Upper lobe of right lung (tissue), 1 donor: ENCODE measurements around the gene EYA2. TPM values are rescaled to one million over a fixed set of nuclear protein-coding genes. Genes with fewer than 3 reads are reported as not detected.

ENCODE experiments used
- ATAC-seq: fragments of 200-7000 bp; cut with Tn5 transposase; one replicate; pipeline ENCODE4 v1.9.1; 2020; ENCODE audit warnings: mild to moderate bottlenecking, moderate library complexity
- DNase-seq: peaks from one replicate; pipeline ENCODE4 v3.0.0-alpha.2; 2020
- H3K27ac ChIP-seq: fragments of 200-600 bp; one replicate; pipeline ENCODE4 v1.8.0; 2022
- H3K27me3 ChIP-seq: fragments of 200-600 bp; one replicate; pipeline ENCODE4 v1.8.0; 2022; ENCODE audit warnings: mild to moderate bottlenecking
- H3K36me3 ChIP-seq: fragments of 200-600 bp; one replicate; pipeline ENCODE4 v1.8.0; 2022
- H3K4me1 ChIP-seq: fragments of 200-600 bp; one replicate; pipeline ENCODE4 v1.8.0; 2022
- H3K4me3 ChIP-seq: fragments of 200-600 bp; one replicate; pipeline ENCODE4 v1.8.0; 2022; ENCODE audit warnings: mild to moderate bottlenecking
- H3K9me3 ChIP-seq: fragments of 200-600 bp; one replicate; pipeline ENCODE4 v1.8.0; 2022
- CTCF ChIP-seq: fragments of 200-600 bp; IDR thresholded peaks from one replicate; pipeline ENCODE4 v1.8.0; 2022; ENCODE audit warnings: antibody characterized with exemption
- intact Hi-C: fragments of 100-400 bp; cut with DNase I; formaldehyde crosslinking; loops from one replicate; pipeline ENCODE4 v1.11.0; 2022
- total RNA-seq: library from RNA; stranded (reverse); fragmentation: NEBNext Ultra II Directional; extraction: Animal tissue kit (Norgen Biotek cat#: 25700); gene quantifications from one replicate; pipeline ENCODE4 v1.2.1, GENCODE V29; 2021
- donor health status: DM: no; HTN: yes; CAD: no; lungs with severe emphysema.

Gene EYA2
- total RNA-seq, 1 donor from 2014 or later = 1.8 TPM

GRCh38 chr20:46900826-46901225 lies 6.2 kb downstream of the EYA2 start:
- intact Hi-C loops = no loop called here
- no peak for TF ChIP-seq CTCF

GRCh38 chr20:46901638-46902037 lies 7.0 kb downstream of the EYA2 start:
- ATAC-seq (no peak), DNase-seq (no peak)
- Histone ChIP-seq H3K9me3 (no peaks in the 10 kb centered on the region), H3K4me1 (no peaks in the 10 kb centered on the region), H3K36me3 (no peaks in the 10 kb centered on the region), H3K4me3 (no peak overlapping the region), H3K27ac (no peak overlapping the region), H3K27me3 (peaks cover 33% of the 10 kb centered on the region)
- TF ChIP-seq CTCF = no peak
- intact Hi-C loops = no loop called here

More at GRCh38 chr20:46900826-46901225, 6.2 kb downstream of the EYA2 start:
- no peak for DNase-seq
- Histone ChIP-seq H3K27ac (no peak overlapping the region), H3K4me3 (no peak overlapping the region), H3K27me3 (peaks cover 41% of the 10 kb centered on the region), H3K36me3 (no peaks in the 10 kb centered on the region), H3K9me3 (no peaks in the 10 kb centered on the region), H3K4me1 (no peaks in the 10 kb centered on the region)
- no peak for ATAC-seq

GRCh38 chr20:46903256-46903655 lies 8.6 kb downstream of the EYA2 start:
- Histone ChIP-seq H3K27me3 (peaks cover 24% of the 10 kb centered on the region), H3K27ac (no peak overlapping the region), H3K9me3 (no peaks in the 10 kb centered on the region), H3K4me3 (no peak overlapping the region), H3K36me3 (no peaks in the 10 kb centered on the region), H3K4me1 (no peaks in the 10 kb centered on the region)
- no peak for TF ChIP-seq CTCF
- DNase-seq (no peak), ATAC-seq (no peak)
- intact Hi-C loops = no loop called here

- Histone ChIP-seq H3K27ac (no peak overlapping the region), H3K27me3 (peaks cover 18% of the 10 kb centered on the region), H3K36me3 (no peaks in the 10 kb centered on the region), H3K4me3 (no peak overlapping the region), H3K4me1 (no peaks in the 10 kb centered on the region), H3K9me3 (no peaks in the 10 kb centered on the region)
- ATAC-seq (no peak), DNase-seq (no peak)
- intact Hi-C loops = no loop called here
- no peak for TF ChIP-seq CTCF
These were observed 9.3 kb downstream of the EYA2 start for GRCh38 chr20:46903937-46904336.

- intact Hi-C loops = no loop called here
- no peak for ATAC-seq
These were observed 10.9 kb downstream of the EYA2 start for GRCh38 chr20:46905364-46906125.

More at GRCh38 chr20:46905364-46906125, 10.9 kb downstream of the EYA2 start:
- Histone ChIP-seq H3K4me3 (no peak overlapping the region), H3K36me3 (no peaks in the 10 kb centered on the region), H3K4me1 (no peaks in the 10 kb centered on the region), H3K27me3 (peaks cover 8% of the 10 kb centered on the region), H3K9me3 (no peaks in the 10 kb centered on the region), H3K27ac (no peak overlapping the region)
- DNase-seq = no peak
- TF ChIP-seq CTCF = no peak
